GM23338 (cell line): ENCODE data around the gene TMC1. TPM values are rescaled to one million over a fixed set of nuclear protein-coding genes. Genes with fewer than 3 reads are reported as not detected.

Experiments
- ATAC-seq: fragments of 200-7000 bp; cut with Tn5 transposase; 3 replicates; pipeline ENCODE4 v1.9.1; 2020
- DNase-seq: peaks from one replicate; pipeline ENCODE4 v3.0.0-alpha.2; 2015; ENCODE audit warnings: low spot score
- H2AFZ ChIP-seq: fragments of 200-600 bp; sonication (generic); 2 replicates; pipeline ENCODE4 v1.8.0; 2016; ENCODE audit warnings: antibody characterized with exemption, mild to moderate bottlenecking, moderate library complexity
- H3F3A ChIP-seq: fragments of 200-600 bp; sonication (generic); replicated peaks from 2 replicates; pipeline ENCODE4 v1.8.0; 2017; ENCODE audit warnings: antibody characterized with exemption, mixed run types, low read depth
- H3K27ac ChIP-seq: fragments of 200-600 bp; sonication (generic); 2 replicates; pipeline ENCODE4 v1.6.1; 2016; ENCODE audit warnings: low read depth
- H3K27me3 ChIP-seq: fragments of 200-600 bp; sonication (generic); 2 replicates; pipeline ENCODE4 v1.8.0; 2016; ENCODE audit warnings: mild to moderate bottlenecking, mixed run types, moderate library complexity; ENCODE audit not compliant: insufficient read depth
- H3K36me3 ChIP-seq: fragments of 200-600 bp; sonication (generic); 2 replicates; pipeline ENCODE4 v1.8.0; 2016; ENCODE audit warnings: mild to moderate bottlenecking; ENCODE audit not compliant: insufficient read depth
- H3K4me1 ChIP-seq: fragments of 200-600 bp; sonication (generic); 2 replicates; pipeline ENCODE4 v1.8.0; 2016; ENCODE audit warnings: mild to moderate bottlenecking, moderate library complexity; ENCODE audit not compliant: insufficient read depth
- H3K4me2 ChIP-seq: fragments of 200-600 bp; sonication (generic); 2 replicates; pipeline ENCODE4 v1.7.1; 2017; ENCODE audit warnings: mixed run types
- H3K4me3 ChIP-seq: fragments of 200-600 bp; sonication (generic); 2 replicates; pipeline ENCODE4 v1.6.1; 2016; ENCODE audit warnings: mixed run types
- H3K79me2 ChIP-seq: fragments of 200-600 bp; sonication (generic); replicated peaks from 2 replicates; pipeline ENCODE4 v1.8.0; 2017; ENCODE audit warnings: mild to moderate bottlenecking; ENCODE audit not compliant: insufficient read depth
- H3K9me2 ChIP-seq: fragments of 200-600 bp; sonication (generic); 2 replicates; pipeline ENCODE4 v1.8.0; 2017; ENCODE audit not compliant: insufficient read depth
- H4K20me1 ChIP-seq: fragments of 200-600 bp; sonication (generic); replicated peaks from 2 replicates; pipeline ENCODE4 v1.8.0; 2017; ENCODE audit warnings: mild to moderate bottlenecking; ENCODE audit not compliant: insufficient read depth
- H3K27ac Mint-ChIP-seq: 2 replicates; pipeline ENCODE4 v1.8.0; 2020; ENCODE audit warnings: inconsistent platforms, mild to moderate bottlenecking, moderate library complexity, mixed read lengths
- H3K27me3 Mint-ChIP-seq: 3 replicates; pipeline ENCODE4 v1.8.0; 2022; ENCODE audit warnings: low read depth, mild to moderate bottlenecking, moderate library complexity, mixed read lengths, inconsistent platforms; ENCODE audit not compliant: insufficient read depth, poor library complexity
- H3K36me3 Mint-ChIP-seq: 3 replicates; pipeline ENCODE4 v1.8.0; 2021; ENCODE audit warnings: low read depth, mild to moderate bottlenecking, inconsistent platforms, moderate library complexity, mixed read lengths
- H3K4me1 Mint-ChIP-seq: 3 replicates; pipeline ENCODE4 v1.8.0; 2020; ENCODE audit warnings: mild to moderate bottlenecking, inconsistent platforms, mixed read lengths
- H3K4me3 Mint-ChIP-seq: 3 replicates; pipeline ENCODE4 v1.8.0; 2021; ENCODE audit warnings: moderate library complexity, mild to moderate bottlenecking, inconsistent platforms, mixed read lengths
- H3K9me3 Mint-ChIP-seq: 3 replicates; pipeline ENCODE4 v1.8.0; 2020; ENCODE audit warnings: moderate library complexity, mild to moderate bottlenecking, inconsistent platforms, mixed read lengths
- CREB1 ChIP-seq: fragments of 250-450 bp; sonication (Bioruptor Pico); IDR thresholded peaks from 2 replicates; pipeline ENCODE4 v1.5.0; 2020; ENCODE audit warnings: low read depth, mild to moderate bottlenecking, moderate library complexity
- EZH2 ChIP-seq: fragments of 200-600 bp; sonication (generic); IDR thresholded peaks from one replicate; pipeline ENCODE4 v1.8.0; 2017; ENCODE audit warnings: antibody characterized with exemption, mild to moderate bottlenecking, low read depth; ENCODE audit not compliant: unreplicated experiment
- NANOG ChIP-seq: IDR thresholded peaks from 2 replicates; pipeline ENCODE4 v1.6.1; 2016; ENCODE audit warnings: antibody characterized with exemption, borderline replicate concordance
- POLR2AphosphoS5 ChIP-seq: IDR thresholded peaks from 2 replicates; pipeline ENCODE4 v1.6.1; 2016; ENCODE audit warnings: antibody characterized with exemption, low read depth
- STAT1 ChIP-seq: IDR thresholded peaks from one replicate; pipeline ENCODE4 v1.6.1; 2016; ENCODE audit warnings: antibody characterized with exemption; ENCODE audit not compliant: unreplicated experiment
- ZNF114 ChIP-seq: fragments of 250-450 bp; sonication (Bioruptor Pico); IDR thresholded peaks from 2 replicates; pipeline ENCODE4 v1.5.0; 2020; ENCODE audit warnings: mild to moderate bottlenecking, moderate library complexity
- ZNF331 ChIP-seq: fragments of 250-450 bp; sonication (Bioruptor Pico); IDR thresholded peaks from 2 replicates; pipeline ENCODE4 v1.5.0; 2020; ENCODE audit warnings: low read depth, mild to moderate bottlenecking, moderate library complexity
- polyA plus RNA-seq: library from polyadenylated mRNA; unstranded; fragments of >200 nt; fragmentation: Nextera tagmentation; extraction: Ambion mirVana; gene quantifications from 2 replicates; pipeline ENCODE4 v1.2.1, GENCODE V29; 2016
- total RNA-seq: library from RNA; depleted of rRNA; stranded (reverse); fragments of >200 nt; shearing (Covaris generic); gene quantifications from 2 replicates; pipeline ENCODE4 v1.2.3, GENCODE V29; 2014
- TF ChIP-seq, protein P1 (sequence below), 2 experiments: fragments of 200-600 bp in 1 of 2; sonication (generic) in 1 of 2; conservative IDR thresholded peaks; 2 replicates each; pipeline versions ENCODE4 v1.5.1 to v1.6.1; 2016 to 2017; ENCODE audit warnings: antibody characterized with exemption in 2 of 2, low read depth in 2 of 2, mild to moderate bottlenecking in 2 of 2, moderate library complexity in 1 of 2
- TF ChIP-seq, protein P2 (sequence below): fragments of 250-450 bp; sonication (Bioruptor Pico); IDR thresholded peaks from 2 replicates; pipeline ENCODE4 v1.5.0; 2020; ENCODE audit warnings: mild to moderate bottlenecking, moderate library complexity
- TF ChIP-seq, protein P3 (sequence below): IDR thresholded peaks from one replicate; pipeline ENCODE4 v1.6.1; 2018; ENCODE audit warnings: antibody characterized with exemption; ENCODE audit not compliant: unreplicated experiment
- TF ChIP-seq, protein P4 (sequence below): IDR thresholded peaks from 2 replicates; pipeline ENCODE4 v1.6.1; 2016; ENCODE audit warnings: antibody characterized with exemption

The TMC1 gene
- total and polyA plus RNA-seq, 2 experiments from 2014 or later: 0.61 to 1.2 TPM

DNA sequence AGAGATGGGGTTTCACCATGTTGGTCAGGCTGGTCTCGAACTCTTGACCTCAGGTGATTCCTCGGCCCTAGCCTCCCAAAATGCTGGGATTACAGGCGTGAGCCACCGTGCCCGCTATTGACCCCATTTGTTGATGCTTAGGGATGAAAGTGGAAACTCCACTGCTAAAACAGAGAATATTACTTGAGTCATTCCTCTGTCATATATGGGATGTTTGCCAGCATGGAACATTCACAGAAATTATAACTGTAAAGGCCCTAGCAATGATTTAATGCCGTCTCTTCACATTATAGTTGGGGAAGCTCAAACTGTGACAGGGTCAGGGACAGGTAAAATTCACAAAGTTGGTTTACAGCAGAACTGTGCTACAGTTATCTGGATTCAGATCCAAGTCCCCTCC is 94.5 kb downstream of the TMC1 start (continued):
- TF ChIP-seq STAT1 (no peak), EZH2 (no peak), ZNF114 (CRISPR knock-in tag) (no peak), NANOG (no peak)
- TF ChIP-seq, protein P1, sequence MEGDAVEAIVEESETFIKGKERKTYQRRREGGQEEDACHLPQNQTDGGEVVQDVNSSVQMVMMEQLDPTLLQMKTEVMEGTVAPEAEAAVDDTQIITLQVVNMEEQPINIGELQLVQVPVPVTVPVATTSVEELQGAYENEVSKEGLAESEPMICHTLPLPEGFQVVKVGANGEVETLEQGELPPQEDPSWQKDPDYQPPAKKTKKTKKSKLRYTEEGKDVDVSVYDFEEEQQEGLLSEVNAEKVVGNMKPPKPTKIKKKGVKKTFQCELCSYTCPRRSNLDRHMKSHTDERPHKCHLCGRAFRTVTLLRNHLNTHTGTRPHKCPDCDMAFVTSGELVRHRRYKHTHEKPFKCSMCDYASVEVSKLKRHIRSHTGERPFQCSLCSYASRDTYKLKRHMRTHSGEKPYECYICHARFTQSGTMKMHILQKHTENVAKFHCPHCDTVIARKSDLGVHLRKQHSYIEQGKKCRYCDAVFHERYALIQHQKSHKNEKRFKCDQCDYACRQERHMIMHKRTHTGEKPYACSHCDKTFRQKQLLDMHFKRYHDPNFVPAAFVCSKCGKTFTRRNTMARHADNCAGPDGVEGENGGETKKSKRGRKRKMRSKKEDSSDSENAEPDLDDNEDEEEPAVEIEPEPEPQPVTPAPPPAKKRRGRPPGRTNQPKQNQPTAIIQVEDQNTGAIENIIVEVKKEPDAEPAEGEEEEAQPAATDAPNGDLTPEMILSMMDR (conservative IDR thresholded peaks at IDR 0.05; ENCODE audit: low read depth in 2 of 2): no peak

DNA sequence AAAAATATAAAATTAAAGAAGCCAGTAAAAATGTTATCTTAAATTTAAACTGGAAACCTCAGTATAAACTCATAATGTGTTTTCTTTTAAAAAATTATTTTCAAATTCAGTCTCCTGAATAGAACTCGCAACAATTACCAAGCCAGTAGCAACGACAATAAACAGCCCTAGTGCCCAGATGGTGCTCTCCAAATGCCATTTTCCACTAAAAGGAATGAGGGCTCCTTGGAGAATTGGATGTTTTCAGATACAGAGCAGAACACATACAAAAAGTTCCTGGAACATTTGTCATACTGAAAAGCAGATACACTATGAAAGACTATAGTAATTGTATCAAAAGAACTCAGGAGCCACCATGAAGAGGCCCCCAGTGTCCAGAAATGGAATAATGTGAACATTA is 97.4 kb downstream of the TMC1 start:
- DNase-seq (no peak), ATAC-seq (no peak)
- Mint-ChIP-seq H3K27ac (no peak overlapping the region), H3K9me3 (no peaks in the 10 kb centered on the region), H3K4me3 (no peak overlapping the region), H3K27me3 (peaks cover 7% of the 10 kb centered on the region), H3K4me1 (no peaks in the 10 kb centered on the region; the same call in 2 of the 3 replicates), H3K36me3 (no peaks in the 10 kb centered on the region)
- Histone ChIP-seq H2AFZ (no peak overlapping the region), H3K4me1 (no peaks in the 10 kb centered on the region), H3K36me3 (no peaks in the 10 kb centered on the region), H4K20me1 (no peaks in the 10 kb centered on the region), H3K27me3 (no peaks in the 10 kb centered on the region), H3K4me2 (no peak overlapping the region), H3K9me2 (peaks cover 4% of the 10 kb centered on the region), H3K79me2 (no peaks in the 10 kb centered on the region), H3K27ac (no peak overlapping the region), H3F3A (no peaks in the 10 kb centered on the region), H3K4me3 (no peak overlapping the region)
- TF ChIP-seq, protein P2, sequence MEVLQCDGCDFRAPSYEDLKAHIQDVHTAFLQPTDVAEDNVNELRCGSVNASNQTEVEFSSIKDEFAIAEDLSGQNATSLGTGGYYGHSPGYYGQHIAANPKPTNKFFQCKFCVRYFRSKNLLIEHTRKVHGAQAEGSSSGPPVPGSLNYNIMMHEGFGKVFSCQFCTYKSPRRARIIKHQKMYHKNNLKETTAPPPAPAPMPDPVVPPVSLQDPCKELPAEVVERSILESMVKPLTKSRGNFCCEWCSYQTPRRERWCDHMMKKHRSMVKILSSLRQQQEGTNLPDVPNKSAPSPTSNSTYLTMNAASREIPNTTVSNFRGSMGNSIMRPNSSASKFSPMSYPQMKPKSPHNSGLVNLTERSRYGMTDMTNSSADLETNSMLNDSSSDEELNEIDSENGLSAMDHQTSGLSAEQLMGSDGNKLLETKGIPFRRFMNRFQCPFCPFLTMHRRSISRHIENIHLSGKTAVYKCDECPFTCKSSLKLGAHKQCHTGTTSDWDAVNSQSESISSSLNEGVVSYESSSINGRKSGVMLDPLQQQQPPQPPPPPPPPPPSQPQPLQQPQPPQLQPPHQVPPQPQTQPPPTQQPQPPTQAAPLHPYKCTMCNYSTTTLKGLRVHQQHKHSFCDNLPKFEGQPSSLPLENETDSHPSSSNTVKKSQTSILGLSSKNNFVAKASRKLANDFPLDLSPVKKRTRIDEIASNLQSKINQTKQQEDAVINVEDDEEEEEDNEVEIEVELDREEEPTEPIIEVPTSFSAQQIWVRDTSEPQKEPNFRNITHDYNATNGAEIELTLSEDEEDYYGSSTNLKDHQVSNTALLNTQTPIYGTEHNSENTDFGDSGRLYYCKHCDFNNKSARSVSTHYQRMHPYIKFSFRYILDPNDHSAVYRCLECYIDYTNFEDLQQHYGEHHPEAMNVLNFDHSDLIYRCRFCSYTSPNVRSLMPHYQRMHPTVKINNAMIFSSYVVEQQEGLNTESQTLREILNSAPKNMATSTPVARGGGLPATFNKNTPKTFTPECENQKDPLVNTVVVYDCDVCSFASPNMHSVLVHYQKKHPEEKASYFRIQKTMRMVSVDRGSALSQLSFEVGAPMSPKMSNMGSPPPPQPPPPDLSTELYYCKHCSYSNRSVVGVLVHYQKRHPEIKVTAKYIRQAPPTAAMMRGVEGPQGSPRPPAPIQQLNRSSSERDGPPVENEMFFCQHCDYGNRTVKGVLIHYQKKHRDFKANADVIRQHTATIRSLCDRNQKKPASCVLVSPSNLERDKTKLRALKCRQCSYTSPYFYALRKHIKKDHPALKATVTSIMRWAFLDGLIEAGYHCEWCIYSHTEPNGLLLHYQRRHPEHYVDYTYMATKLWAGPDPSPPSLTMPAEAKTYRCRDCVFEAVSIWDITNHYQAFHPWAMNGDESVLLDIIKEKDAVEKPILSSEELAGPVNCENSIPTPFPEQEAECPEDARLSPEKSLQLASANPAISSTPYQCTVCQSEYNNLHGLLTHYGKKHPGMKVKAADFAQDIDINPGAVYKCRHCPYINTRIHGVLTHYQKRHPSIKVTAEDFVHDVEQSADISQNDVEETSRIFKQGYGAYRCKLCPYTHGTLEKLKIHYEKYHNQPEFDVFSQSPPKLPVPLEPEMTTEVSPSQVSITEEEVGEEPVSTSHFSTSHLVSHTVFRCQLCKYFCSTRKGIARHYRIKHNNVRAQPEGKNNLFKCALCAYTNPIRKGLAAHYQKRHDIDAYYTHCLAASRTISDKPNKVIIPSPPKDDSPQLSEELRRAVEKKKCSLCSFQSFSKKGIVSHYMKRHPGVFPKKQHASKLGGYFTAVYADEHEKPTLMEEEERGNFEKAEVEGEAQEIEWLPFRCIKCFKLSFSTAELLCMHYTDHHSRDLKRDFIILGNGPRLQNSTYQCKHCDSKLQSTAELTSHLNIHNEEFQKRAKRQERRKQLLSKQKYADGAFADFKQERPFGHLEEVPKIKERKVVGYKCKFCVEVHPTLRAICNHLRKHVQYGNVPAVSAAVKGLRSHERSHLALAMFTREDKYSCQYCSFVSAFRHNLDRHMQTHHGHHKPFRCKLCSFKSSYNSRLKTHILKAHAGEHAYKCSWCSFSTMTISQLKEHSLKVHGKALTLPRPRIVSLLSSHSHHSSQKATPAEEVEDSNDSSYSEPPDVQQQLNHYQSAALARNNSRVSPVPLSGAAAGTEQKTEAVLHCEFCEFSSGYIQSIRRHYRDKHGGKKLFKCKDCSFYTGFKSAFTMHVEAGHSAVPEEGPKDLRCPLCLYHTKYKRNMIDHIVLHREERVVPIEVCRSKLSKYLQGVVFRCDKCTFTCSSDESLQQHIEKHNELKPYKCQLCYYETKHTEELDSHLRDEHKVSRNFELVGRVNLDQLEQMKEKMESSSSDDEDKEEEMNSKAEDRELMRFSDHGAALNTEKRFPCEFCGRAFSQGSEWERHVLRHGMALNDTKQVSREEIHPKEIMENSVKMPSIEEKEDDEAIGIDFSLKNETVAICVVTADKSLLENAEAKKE: no peak
- TF ChIP-seq POLR2AphosphoS5: no peak
- TF ChIP-seq, protein P3, sequence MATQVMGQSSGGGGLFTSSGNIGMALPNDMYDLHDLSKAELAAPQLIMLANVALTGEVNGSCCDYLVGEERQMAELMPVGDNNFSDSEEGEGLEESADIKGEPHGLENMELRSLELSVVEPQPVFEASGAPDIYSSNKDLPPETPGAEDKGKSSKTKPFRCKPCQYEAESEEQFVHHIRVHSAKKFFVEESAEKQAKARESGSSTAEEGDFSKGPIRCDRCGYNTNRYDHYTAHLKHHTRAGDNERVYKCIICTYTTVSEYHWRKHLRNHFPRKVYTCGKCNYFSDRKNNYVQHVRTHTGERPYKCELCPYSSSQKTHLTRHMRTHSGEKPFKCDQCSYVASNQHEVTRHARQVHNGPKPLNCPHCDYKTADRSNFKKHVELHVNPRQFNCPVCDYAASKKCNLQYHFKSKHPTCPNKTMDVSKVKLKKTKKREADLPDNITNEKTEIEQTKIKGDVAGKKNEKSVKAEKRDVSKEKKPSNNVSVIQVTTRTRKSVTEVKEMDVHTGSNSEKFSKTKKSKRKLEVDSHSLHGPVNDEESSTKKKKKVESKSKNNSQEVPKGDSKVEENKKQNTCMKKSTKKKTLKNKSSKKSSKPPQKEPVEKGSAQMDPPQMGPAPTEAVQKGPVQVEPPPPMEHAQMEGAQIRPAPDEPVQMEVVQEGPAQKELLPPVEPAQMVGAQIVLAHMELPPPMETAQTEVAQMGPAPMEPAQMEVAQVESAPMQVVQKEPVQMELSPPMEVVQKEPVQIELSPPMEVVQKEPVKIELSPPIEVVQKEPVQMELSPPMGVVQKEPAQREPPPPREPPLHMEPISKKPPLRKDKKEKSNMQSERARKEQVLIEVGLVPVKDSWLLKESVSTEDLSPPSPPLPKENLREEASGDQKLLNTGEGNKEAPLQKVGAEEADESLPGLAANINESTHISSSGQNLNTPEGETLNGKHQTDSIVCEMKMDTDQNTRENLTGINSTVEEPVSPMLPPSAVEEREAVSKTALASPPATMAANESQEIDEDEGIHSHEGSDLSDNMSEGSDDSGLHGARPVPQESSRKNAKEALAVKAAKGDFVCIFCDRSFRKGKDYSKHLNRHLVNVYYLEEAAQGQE: no peak
- no peak for TF ChIP-seq CREB1 (CRISPR knock-in tag)
- TF ChIP-seq EZH2: no peak
- TF ChIP-seq, protein P4, sequence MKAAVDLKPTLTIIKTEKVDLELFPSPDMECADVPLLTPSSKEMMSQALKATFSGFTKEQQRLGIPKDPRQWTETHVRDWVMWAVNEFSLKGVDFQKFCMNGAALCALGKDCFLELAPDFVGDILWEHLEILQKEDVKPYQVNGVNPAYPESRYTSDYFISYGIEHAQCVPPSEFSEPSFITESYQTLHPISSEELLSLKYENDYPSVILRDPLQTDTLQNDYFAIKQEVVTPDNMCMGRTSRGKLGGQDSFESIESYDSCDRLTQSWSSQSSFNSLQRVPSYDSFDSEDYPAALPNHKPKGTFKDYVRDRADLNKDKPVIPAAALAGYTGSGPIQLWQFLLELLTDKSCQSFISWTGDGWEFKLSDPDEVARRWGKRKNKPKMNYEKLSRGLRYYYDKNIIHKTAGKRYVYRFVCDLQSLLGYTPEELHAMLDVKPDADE: no peak
- TF ChIP-seq ZNF331: no peak
- TF ChIP-seq STAT1: no peak
